Coronary artery (tissue), 2 donors: ENCODE results near the gene ITGA7.

ENCODE experiments used
- DNase-seq: peaks from one replicate; pipeline ENCODE4 v3.0.0-alpha.2; 2017; ENCODE audit warnings: low spot score
- H3K27ac ChIP-seq, 2 donors: fragments of 200-600 bp; sonication (generic); one replicate each; pipeline ENCODE4 v1.5.1; 2016 to 2019
- H3K4me3 ChIP-seq: fragments of 200-600 bp; sonication (generic); 2 replicates; pipeline ENCODE4 v1.5.1; 2016; ENCODE audit warnings: mild to moderate bottlenecking, moderate library complexity
- TF ChIP-seq, protein P1 (sequence below): fragments of 200-600 bp; sonication (generic); IDR thresholded peaks from one replicate; pipeline ENCODE4 v1.5.1; 2019; ENCODE audit warnings: antibody characterized with exemption

Gene ITGA7

DNA sequence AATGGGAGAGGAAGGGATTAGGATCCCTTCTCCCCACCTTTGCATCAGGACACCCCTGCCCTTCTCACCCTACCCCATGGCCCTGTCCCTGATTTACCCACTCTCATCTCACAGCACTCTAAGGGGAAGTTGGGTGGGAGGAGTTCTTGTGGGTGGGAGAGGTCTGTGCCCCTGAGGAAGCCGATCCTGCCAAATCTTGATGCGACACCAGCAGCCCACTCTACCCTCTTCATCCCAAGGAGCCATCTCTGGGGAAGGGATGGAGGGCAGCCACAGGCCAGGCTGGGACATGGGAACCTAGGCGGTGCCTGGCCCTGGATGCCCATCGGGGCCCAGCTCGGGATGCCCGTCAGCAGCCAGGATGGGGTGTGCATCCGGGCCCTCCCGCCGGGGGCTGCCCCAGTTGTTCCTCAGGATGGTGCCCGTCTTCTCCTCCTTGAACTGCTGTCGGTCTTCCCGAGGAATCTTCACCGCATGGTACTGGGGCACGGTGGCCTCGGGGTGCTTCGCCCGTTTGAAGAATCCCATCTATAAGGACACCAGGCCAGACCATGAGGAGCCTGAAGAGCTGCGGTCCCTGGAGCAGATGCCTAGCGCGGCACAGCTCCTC is 22.8 kb downstream of the ITGA7 start:
- H3K4me3 ChIP-seq = no peak overlapping the region
- DNase-seq = peak; percentile 54
- TF ChIP-seq, protein P1, sequence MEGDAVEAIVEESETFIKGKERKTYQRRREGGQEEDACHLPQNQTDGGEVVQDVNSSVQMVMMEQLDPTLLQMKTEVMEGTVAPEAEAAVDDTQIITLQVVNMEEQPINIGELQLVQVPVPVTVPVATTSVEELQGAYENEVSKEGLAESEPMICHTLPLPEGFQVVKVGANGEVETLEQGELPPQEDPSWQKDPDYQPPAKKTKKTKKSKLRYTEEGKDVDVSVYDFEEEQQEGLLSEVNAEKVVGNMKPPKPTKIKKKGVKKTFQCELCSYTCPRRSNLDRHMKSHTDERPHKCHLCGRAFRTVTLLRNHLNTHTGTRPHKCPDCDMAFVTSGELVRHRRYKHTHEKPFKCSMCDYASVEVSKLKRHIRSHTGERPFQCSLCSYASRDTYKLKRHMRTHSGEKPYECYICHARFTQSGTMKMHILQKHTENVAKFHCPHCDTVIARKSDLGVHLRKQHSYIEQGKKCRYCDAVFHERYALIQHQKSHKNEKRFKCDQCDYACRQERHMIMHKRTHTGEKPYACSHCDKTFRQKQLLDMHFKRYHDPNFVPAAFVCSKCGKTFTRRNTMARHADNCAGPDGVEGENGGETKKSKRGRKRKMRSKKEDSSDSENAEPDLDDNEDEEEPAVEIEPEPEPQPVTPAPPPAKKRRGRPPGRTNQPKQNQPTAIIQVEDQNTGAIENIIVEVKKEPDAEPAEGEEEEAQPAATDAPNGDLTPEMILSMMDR = no peak
- H3K27ac ChIP-seq = no peak overlapping the region

DNA sequence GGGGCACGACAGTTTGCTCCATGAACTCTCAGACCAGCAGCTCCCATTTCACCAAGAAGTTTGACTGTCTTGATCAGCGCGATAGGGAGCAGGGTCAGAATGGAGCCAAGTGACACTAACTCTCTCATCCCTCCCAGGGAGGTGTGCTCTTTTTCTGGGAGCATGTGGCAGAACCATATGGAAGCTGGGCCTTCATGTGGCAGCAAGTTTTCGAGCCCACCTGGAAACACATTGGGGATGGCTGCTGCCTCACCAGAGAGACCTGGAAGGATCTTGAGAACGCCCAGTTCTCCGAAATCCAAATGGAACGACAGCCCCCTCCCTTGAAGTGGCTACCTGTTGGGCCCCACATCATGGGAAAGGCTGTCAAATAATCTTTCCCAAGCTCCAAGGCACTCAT is 24.0 kb downstream of the ITGA7 start:
- DNase-seq = peak; percentile 55
- TF ChIP-seq, protein P1 = no peak
- Histone ChIP-seq H3K4me3 (no peak overlapping the region), H3K27ac (no peak overlapping the region)

DNA sequence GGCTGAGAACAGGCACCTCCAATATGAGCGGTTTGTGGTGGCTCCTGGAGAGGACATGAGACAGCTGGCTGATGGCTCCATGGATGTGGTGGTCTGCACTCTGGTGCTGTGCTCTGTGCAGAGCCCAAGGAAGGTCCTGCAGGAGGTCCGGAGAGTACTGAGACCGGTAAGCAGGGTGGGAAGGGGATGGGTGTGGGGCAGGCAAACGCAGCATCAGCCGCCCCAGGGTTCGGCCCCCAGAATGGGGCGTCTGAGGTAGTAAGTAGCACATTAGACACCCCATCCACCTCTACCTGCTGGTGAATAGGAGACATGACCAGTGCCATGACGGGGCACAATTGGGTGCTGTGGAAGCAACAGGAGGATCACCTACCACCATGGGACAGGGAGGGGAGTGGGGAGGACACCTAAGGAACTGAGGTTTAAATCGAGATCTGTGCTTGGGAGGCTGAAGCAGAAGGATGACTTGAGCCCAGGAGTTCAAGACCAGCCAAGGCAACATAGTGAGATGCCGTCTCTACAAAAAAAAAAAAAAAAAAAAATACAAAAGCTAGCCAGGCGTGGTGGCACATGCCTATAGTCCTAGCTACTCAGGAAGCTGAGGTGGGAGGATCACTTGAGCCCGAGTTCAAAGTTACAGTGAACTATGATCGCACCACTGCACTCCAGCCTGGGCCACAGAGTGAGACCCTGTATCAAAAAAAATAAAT is 25.5 kb downstream of the ITGA7 start:
- DNase-seq = peak; percentile 59
- TF ChIP-seq, protein P1 = no peak
- Histone ChIP-seq H3K4me3 (no peak overlapping the region), H3K27ac (no peak overlapping the region)

DNA sequence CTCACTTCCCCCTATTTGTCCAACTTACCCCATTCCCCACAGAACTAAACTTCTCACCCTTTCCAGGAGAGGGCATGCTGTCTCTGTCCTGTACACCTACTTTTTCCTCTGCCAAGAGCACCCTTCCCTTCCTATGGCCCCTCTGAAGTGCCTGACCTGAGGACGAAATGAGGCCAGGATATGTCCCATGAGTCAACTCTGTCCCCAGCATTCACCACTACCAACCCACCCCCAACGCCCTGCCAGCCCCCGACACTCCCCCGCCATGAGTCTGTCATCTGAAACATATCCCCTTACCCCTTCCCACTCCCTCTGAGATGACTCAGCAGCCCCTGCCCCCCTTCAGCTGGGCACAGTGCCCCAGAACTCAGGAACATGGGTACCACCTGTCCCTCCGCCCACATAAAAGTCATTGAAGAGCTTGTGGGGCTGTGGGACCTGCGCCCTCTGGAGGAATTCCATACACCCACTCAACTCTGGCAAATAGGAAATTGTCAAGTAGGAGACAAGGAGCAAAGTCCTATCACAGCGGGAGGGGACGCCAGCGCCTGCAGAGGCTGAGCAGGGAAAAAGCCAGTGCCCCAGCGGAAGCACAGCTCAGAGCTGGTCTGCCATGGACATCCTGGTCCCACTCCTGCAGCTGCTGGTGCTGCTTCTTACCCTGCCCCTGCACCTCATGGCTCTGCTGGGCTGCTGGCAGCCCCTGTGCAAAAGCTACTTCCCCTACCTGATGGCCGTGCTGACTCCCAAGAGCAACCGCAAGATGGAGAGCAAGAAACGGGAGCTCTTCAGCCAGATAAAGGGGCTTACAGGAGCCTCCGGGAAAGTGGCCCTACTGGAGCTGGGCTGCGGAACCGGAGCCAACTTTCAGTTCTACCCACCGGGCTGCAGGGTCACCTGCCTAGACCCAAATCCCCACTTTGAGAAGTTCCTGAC is 26.3 kb downstream of the ITGA7 start:
- DNase-seq = peak; percentile 80
- Histone ChIP-seq H3K4me3 (peak overlapping the region; percentile 34), H3K27ac (peak overlapping the region in 1 of 2 donors; percentile 42)
- TF ChIP-seq, protein P1 = peak; percentile 18

DNA sequence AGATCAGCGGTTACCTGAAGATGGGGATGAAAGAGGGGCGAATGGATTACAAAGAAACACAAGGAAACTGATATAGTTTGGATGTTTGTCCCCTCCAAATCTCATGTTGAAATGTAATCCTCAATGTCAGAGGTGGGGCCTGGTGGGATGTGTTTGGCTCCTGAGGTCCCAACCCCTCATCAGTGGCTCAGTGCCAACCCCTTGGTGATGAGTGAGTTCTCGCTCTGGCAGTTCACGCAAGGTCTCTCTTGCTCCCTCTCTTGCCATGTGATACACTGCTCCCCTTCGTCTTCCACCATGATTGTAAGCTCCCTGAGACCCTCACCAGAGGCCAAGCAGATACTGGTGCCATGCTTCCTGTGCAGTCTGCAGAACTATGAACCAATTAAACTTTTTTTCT is 28.0 kb downstream of the ITGA7 start:
- Histone ChIP-seq H3K4me3 (no peak overlapping the region), H3K27ac (no peak overlapping the region)
- TF ChIP-seq, protein P1 = no peak
- DNase-seq = no peak

DNA sequence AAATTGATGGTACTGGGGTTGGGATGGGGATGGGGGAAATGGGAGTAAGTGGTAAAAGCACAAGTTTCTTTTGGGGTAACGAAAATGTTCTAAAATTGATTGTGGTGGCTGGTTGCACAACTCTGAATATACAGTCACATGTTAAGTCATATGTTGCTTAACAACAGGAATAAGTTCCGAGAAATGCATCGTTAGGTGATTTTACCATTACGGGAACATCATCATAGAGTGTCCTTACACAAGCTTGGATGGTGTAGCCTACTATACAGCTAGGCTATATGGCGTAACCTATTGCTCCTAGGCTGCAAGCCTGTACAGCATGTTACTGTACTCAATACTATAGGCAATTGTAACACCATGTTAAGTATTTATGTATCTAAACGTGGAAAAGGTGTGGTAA is 31.0 kb downstream of the ITGA7 start:
- TF ChIP-seq, protein P1 = no peak

More for the DNA sequence above, 31.0 kb downstream of the ITGA7 start:
- H3K4me3 ChIP-seq = no peak overlapping the region
- no peak overlapping the region for H3K27ac ChIP-seq
- DNase-seq = peak; percentile 12
